ENCODE data around the gene NCOR2. TPM values are rescaled to one million over a fixed set of nuclear protein-coding genes. Genes with fewer than 3 reads are reported as not detected.

NCOR2 gene
- total and polyA plus RNA-seq, 2 donors (not counting 3 experiments of a cell fraction or from before 2014, with no cell fraction given): 26.5 to 241 TPM

DNA sequence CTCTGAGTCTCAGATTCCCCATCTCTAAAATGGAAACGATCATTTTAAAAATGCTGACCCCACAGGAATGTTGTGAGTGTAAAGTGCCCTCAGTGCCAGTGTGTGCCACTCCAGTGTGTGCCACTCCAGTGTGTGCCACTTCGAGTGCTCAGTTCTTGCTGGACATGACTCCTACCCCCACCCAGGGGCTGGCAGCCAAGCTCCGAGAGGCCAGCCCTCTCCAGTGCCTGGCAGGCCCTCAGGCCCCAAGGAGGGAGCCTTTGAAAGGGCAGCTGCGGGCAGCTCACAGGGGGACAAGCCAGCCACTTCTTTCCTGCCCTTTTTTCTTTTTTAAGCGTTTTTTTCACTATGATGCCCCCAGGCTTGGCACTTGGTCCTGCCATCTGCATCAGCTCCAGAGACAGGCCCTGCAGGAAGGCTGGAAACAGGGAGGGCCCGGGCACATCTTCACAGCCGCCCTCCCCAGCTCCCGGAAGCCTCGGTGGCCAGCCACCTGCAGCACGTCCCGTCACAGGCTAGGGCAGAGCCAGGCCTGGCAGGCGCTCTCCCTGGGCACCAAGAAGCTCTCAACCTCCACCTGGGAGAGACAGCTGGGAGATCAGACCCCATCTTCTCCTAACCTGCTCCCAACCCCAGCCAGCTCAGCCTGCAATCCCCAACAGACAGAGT, 29.8 kb downstream of the NCOR2 start:
- CTCF ChIA-PET: interaction anchor here (0.8 kb wide), 1 partner anchor 17 kb away, joined by 3 read pairs; no protein-coding TSS in a partner anchor
- Histone ChIP-seq H3K4me1 (ENCODE audit: control insufficient read depth, extremely low read depth, insufficient read depth, low read length) (peaks cover 14% of the 10 kb centered on the region), H2AFZ (ENCODE audit: low read depth, low read length) (no peak overlapping the region), H3K79me2 (ENCODE audit: control insufficient read depth, insufficient read depth, low read length) (peaks cover 68% of the 10 kb centered on the region), H3K4me2 (ENCODE audit: insufficient read depth, low read length) (no peak overlapping the region), H3K27ac (ENCODE audit: insufficient read depth, low read depth, low read length) (no peak overlapping the region), H3K4me3 (replicated peaks in 1 of 3; ENCODE audit: insufficient read depth in 1 of 3, low read depth in 1 of 3, low read length in 3 of 3) (no peak overlapping the region), H3K9ac (replicated peaks; ENCODE audit: extremely low read depth, insufficient read depth, low read length) (no peak overlapping the region), H3K9me1 (replicated peaks; ENCODE audit: control insufficient read depth, extremely low read depth, insufficient read depth, low read length) (no peaks in the 10 kb centered on the region), H4K20me1 (replicated peaks; ENCODE audit: control insufficient read depth, extremely low read depth, insufficient read depth, low read length) (no peaks in the 10 kb centered on the region), H3K27me3 (ENCODE audit: control insufficient read depth in 2 of 2, insufficient read depth in 2 of 2, low read length in 2 of 2) (no peaks in the 10 kb centered on the region), H3K9me3 (replicated peaks; ENCODE audit: control insufficient read depth, insufficient read depth, low read length) (no peaks in the 10 kb centered on the region), H3K36me3 (ENCODE audit: control insufficient read depth in 2 of 2, extremely low read depth in 1 of 2, insufficient read depth in 2 of 2, low read length in 2 of 2) (peaks cover 0 to 4% of the 10 kb centered on the region in 2 experiments)
- no TSS peak for BruUV-seq (replicated peaks)
- DNase-seq (ENCODE audit: low read depth, low spot score): no peak
- TF ChIP-seq MAX (IDR thresholded peaks at IDR 0.05; ENCODE audit: insufficient read depth, insufficient read length) (no peak), MYC (IDR thresholded peaks at IDR 0.05; ENCODE audit: low read depth, low read length) (no peak), EZH2 (IDR thresholded peaks at IDR 0.05; ENCODE audit: borderline replicate concordance, low read depth, low read length, severe bottlenecking) (no peak), JUN (IDR thresholded peaks at IDR 0.05; ENCODE audit: borderline replicate concordance, insufficient read depth, insufficient read length, low read depth) (no peak), CTCF (IDR thresholded peaks at IDR 0.05; ENCODE audit: extremely low read depth in 1 of 2, insufficient read depth in 1 of 2, low read depth in 1 of 2, low read length in 2 of 2) (no peak), GATA2 (IDR thresholded peaks at IDR 0.05; ENCODE audit: insufficient read depth, insufficient read length, low read depth, low read length) (no peak), POLR2A (IDR thresholded peaks at IDR 0.05; ENCODE audit: low read depth, low read length) (no peak), POLR2AphosphoS5 (IDR thresholded peaks at IDR 0.05; ENCODE audit: insufficient read depth, low read depth, low read length) (no peak), FOS (IDR thresholded peaks at IDR 0.05; ENCODE audit: borderline replicate concordance, insufficient read depth, low read length) (no peak)
- dilution Hi-C loops (cut with MboI; ENCODE audit: extremely low pct_ligation_motif_present, low sequenced_read_pairs) (no loop called here), intact Hi-C loops (cut with micrococcal nuclease) (loop anchor here (2.0 kb wide), 1 partner anchor 17 kb away; no protein-coding TSS in a partner anchor)
- no peak for FAIRE-seq
- POLR2A ChIA-PET: no interaction called here
